GM12872 (cell line): Measurements from ENCODE around the gene TENT5C.

Experiments
- CTCF ChIP-seq: IDR thresholded peaks from 3 replicates; pipeline ENCODE4 v1.5.1; 2011; ENCODE audit warnings: low read depth, mild to moderate bottlenecking, low read length, moderate library complexity; ENCODE audit not compliant: insufficient read depth

Gene TENT5C

GRCh38 chr1:117605774-117606648 is at the start of gene TENT5C:
TSS of gene TENT5C (plus strand) at chr1:117606048. CDS start at chr1:117622869, 16,821 bp downstream.
- no peak for TF ChIP-seq CTCF

GRCh38 chr1:117556341-117556740 is 49.5 kb upstream of the TENT5C start:
- no peak for TF ChIP-seq CTCF

- TF ChIP-seq CTCF = no peak
Observed at GRCh38 chr1:117556976-117557375, 48.9 kb upstream of the TENT5C start.

- no peak for TF ChIP-seq CTCF
Observed at GRCh38 chr1:117559139-117559538, 46.7 kb upstream of the TENT5C start.

GRCh38 chr1:117559985-117560384 is 45.9 kb upstream of the TENT5C start:
- no peak for TF ChIP-seq CTCF

GRCh38 chr1:117561071-117561470 is 44.8 kb upstream of the TENT5C start:
- TF ChIP-seq CTCF = no peak

GRCh38 chr1:117561551-117561950 is 44.3 kb upstream of the TENT5C start:
- no peak for TF ChIP-seq CTCF
